VCaP (cell line): ENCODE measurements around the gene KCNE3.

Experiments used
- H3K27ac ChIP-seq: fragments of 450-650 bp; 2 replicates; pipeline ENCODE4 v1.5.1; 2017
- CTCF ChIP-seq: fragments of 450-650 bp; conservative IDR thresholded peaks from 2 replicates; pipeline ENCODE4 v1.5.1; 2017; ENCODE audit warnings: mild to moderate bottlenecking, moderate library complexity

Gene KCNE3

GRCh38 chr11:74417860-74418508, 49.4 kb downstream of the KCNE3 start:
- TF ChIP-seq CTCF: no peak

GRCh38 chr11:74417379-74417804, 50.0 kb downstream of the KCNE3 start:
- H3K27ac ChIP-seq: peak overlapping the region; percentile 84

More at GRCh38 chr11:74417860-74418508, 49.4 kb downstream of the KCNE3 start:
- peak overlapping the region; percentile 84 for H3K27ac ChIP-seq

GRCh38 chr11:74416974-74417373, 50.4 kb downstream of the KCNE3 start:
- peak overlapping the region; percentile 84 for H3K27ac ChIP-seq

More at GRCh38 chr11:74417379-74417804, 50.0 kb downstream of the KCNE3 start:
- no peak for TF ChIP-seq CTCF

- TF ChIP-seq CTCF: no peak
- no peak overlapping the region for H3K27ac ChIP-seq
These were observed 54.5 kb downstream of the KCNE3 start for GRCh38 chr11:74412733-74413359.

- TF ChIP-seq CTCF: no peak
- H3K27ac ChIP-seq: no peak overlapping the region
These were observed 55.0 kb downstream of the KCNE3 start for GRCh38 chr11:74412321-74412720.

GRCh38 chr11:74409633-74410032, 57.7 kb downstream of the KCNE3 start:
- no peak overlapping the region for H3K27ac ChIP-seq
- TF ChIP-seq CTCF: no peak
